Activated T-helper 17 cell treated with anti-CD3 and anti-CD28 coated beads, Interleukin-2, amount 50 U/mL, for 72 hours (primary cell): ENCODE data around the gene RFC1. TPM values are rescaled to one million over a fixed set of nuclear protein-coding genes. Genes with fewer than 3 reads are reported as not detected.

Experiments
- ATAC-seq: fragments of 150-1000 bp; cut with Tn5 transposase; replicated peaks from 2 replicates; pipeline ENCODE4 v1.10.0; 2021; ENCODE audit warnings: mild to moderate bottlenecking, moderate library complexity
- H3K27ac Mint-ChIP-seq: one replicate; pipeline ENCODE4 v1.8.0; 2022; ENCODE audit warnings: mixed read lengths
- H3K27me3 Mint-ChIP-seq: one replicate; pipeline ENCODE4 v1.8.0; 2022; ENCODE audit warnings: mixed read lengths
- H3K36me3 Mint-ChIP-seq: one replicate; pipeline ENCODE4 v1.8.0; 2022; ENCODE audit warnings: low read depth, mild to moderate bottlenecking, mixed read lengths
- H3K4me1 Mint-ChIP-seq: one replicate; pipeline ENCODE4 v1.8.0; 2022; ENCODE audit warnings: mixed read lengths
- H3K4me3 Mint-ChIP-seq: one replicate; pipeline ENCODE4 v1.8.0; 2022; ENCODE audit warnings: mild to moderate bottlenecking, mixed read lengths
- H3K9me3 Mint-ChIP-seq: one replicate; pipeline ENCODE4 v1.8.0; 2022; ENCODE audit warnings: mixed read lengths
- total RNA-seq, 2 donors: library from RNA; stranded (reverse); gene quantifications; one replicate each; pipeline ENCODE4 v1.2.3, GENCODE V29; 2022

The RFC1 gene
- total RNA-seq, 2 donors from 2014 or later, result 79.0 to 86.3 TPM

DNA sequence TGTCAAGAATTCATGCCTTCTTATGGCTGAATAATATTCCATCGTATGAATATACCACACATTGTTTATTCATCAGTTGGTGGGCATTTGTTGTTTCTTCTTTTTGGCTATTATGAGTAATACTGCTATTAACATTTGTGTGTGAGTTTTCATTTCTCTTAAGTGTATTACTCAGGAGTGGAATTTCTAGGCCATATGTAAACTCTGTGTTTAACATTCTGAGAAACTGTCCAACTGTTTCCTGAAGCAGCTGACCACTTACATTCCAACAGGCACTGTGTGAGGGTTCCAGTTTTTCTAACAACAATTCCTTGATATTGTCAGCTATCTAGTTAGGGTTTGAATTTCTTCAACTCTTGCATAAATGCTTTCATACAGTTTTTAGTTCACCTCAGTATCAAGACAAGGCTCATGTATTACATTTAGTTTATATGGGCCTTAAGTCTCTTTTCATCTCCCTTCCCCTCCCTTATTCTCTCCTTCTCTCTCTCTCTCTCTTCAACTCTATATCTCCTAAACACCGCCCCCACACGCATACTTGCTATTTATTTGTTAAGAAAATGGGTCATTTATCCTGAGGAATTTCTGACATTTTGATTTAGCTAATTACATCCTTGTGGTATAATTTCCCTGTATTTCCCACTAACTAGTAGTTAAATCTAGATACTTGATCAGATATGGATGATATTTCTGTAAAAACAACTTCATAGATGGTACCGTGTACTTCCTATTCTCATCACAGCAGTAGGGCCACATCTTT lies 106.4 kb downstream of the RFC1 start:
- ATAC-seq, result no peak
- Mint-ChIP-seq H3K4me3 (no peak overlapping the region), H3K36me3 (peaks cover 8% of the 10 kb centered on the region), H3K27me3 (no peaks in the 10 kb centered on the region), H3K27ac (no peak overlapping the region), H3K9me3 (no peaks in the 10 kb centered on the region), H3K4me1 (no peaks in the 10 kb centered on the region)

DNA sequence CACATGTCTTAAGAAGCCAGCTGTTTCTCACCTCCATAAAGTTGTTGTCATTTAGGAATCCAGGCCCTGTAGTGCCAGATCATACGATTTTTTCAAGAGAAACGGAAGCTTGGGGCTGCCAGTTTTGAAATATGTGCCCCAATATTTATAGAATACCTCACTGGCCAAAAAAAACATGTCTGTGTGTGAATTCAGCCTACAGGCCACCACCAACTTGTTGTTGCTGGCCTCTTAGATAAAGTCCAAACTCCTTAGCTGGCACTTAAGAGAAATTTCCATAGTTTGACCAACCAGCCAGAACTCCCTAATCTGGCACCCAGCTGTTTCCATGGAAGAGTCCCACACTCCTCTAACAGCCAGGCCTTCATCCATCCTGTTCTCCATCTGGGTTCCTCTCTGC lies 109.7 kb downstream of the RFC1 start:
- Mint-ChIP-seq H3K36me3 (peaks cover 8% of the 10 kb centered on the region), H3K4me3 (no peak overlapping the region), H3K9me3 (no peaks in the 10 kb centered on the region), H3K27ac (peak overlapping the region; percentile 26), H3K27me3 (no peaks in the 10 kb centered on the region), H3K4me1 (no peaks in the 10 kb centered on the region)
- ATAC-seq, result no peak

DNA sequence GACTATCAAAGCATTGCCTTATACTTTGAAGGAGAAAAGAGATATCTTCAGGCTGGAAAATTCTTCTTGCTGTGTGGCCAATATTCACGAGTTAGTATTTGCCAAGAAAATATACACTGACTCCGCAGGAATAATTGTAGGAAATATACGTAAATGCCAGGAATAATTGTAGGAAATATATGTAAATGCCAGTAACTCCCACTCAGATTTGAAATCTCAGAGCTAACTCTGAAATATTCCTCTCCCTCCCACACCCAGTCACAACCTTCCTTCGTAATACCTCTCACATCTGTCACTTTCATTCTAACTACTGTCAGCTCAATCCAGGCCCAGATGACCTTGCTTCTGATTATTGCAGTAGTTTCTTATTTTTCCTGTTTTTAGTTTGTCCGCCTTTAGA lies 110.3 kb downstream of the RFC1 start:
- H3K27ac Mint-ChIP-seq, result no peak overlapping the region
- no peaks in the 10 kb centered on the region for H3K9me3 Mint-ChIP-seq
- H3K36me3 Mint-ChIP-seq, result peaks cover 8% of the 10 kb centered on the region
- H3K4me3 Mint-ChIP-seq, result no peak overlapping the region
- no peak for ATAC-seq
- no peaks in the 10 kb centered on the region for H3K4me1 Mint-ChIP-seq
- H3K27me3 Mint-ChIP-seq, result no peaks in the 10 kb centered on the region

DNA sequence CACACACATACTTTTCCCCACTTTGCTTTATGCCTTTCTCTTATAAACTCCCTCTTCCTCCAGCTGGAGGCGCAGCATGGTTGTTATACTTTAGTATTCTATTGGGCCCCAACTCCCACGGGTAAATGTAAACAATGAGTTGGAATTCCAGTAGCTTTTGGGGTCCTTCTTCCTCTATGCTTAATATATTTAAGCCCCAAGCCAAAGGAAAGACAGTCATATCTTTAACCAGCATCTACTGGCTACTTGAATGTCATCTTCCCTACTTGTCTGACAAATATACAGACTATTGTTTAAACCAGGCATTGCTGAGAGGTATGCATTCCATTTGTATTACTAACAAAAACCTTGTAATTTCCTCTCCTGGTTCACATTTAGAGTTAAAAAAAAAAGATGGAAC lies 110.9 kb downstream of the RFC1 start:
- no peaks in the 10 kb centered on the region for H3K4me1 Mint-ChIP-seq
- no peak for ATAC-seq
- no peak overlapping the region for H3K4me3 Mint-ChIP-seq
- no peak overlapping the region for H3K27ac Mint-ChIP-seq
- H3K36me3 Mint-ChIP-seq, result peaks cover 8% of the 10 kb centered on the region
- no peaks in the 10 kb centered on the region for H3K9me3 Mint-ChIP-seq
- no peaks in the 10 kb centered on the region for H3K27me3 Mint-ChIP-seq

DNA sequence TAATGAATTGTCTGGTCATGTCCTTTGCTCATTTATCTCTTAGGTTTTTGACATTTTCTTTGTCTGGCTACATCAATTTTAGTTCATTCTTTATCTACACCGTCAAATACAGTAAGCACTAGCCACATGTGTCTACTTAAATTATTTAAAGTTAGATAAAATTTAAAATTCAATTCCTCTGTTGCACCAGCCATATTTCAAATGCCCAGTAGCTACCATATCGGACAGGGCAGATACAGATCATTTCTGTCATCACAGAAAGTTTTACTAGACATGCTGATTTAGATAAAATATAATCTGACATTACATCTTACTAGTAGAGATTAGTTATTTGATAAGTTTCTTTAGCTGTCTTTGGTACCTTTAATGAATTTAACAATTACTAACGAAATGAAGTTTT lies 122.7 kb downstream of the RFC1 start:
- H3K27me3 Mint-ChIP-seq, result no peaks in the 10 kb centered on the region
- ATAC-seq, result no peak
- no peak overlapping the region for H3K27ac Mint-ChIP-seq
- no peaks in the 10 kb centered on the region for H3K4me1 Mint-ChIP-seq
- no peak overlapping the region for H3K4me3 Mint-ChIP-seq
- peaks cover 4% of the 10 kb centered on the region for H3K36me3 Mint-ChIP-seq
- no peaks in the 10 kb centered on the region for H3K9me3 Mint-ChIP-seq

Other genes with a start within 250 kb of the RFC1 start
- 10 to 100 TPM; 10.4 to 13.9 TPM for gene WDR19, start 183.8 kb downstream of the RFC1 start, total RNA-seq
- not detected for gene KLB, start 40.6 kb upstream of the RFC1 start, total RNA-seq
- gene RPL9, start 92.6 kb upstream of the RFC1 start, total RNA-seq, result 1,000 to 10,000 TPM; 1,910 to 2,087 TPM
- 10 to 100 TPM; 22.5 to 24.3 TPM for gene LIAS, start 92.7 kb upstream of the RFC1 start, total RNA-seq
- 10 to 100 TPM; 31.1 to 31.3 TPM for gene UGDH, start 161.1 kb upstream of the RFC1 start, total RNA-seq